ENCODE results near the gene DDX6. TPM values are rescaled to one million over a fixed set of nuclear protein-coding genes. Genes with fewer than 3 reads are reported as not detected.
"Not testable (repeated sequence)": the region's sequence is repeated elsewhere in the genome, so short reads cannot be mapped to it uniquely, and the experiment has no call there.

Gene DDX6
- total RNA-seq, 2 experiments from 2014 or later = 155 to 158 TPM

- Mint-ChIP-seq H3K27me3 (no peaks in the 10 kb centered on the region), H3K9me3 (no peaks in the 10 kb centered on the region), H3K27ac (no peak overlapping the region), H3K4me3 (no peak overlapping the region), H3K36me3 (ENCODE audit: low read depth) (peaks cover 4% of the 10 kb centered on the region), H3K4me1 (ENCODE audit: low read depth) (no peaks in the 10 kb centered on the region)
- CTCF ChIA-PET = no interaction called here
- intact Hi-C loops (cut with micrococcal nuclease) = no loop called here
- ATAC-seq (no peak), DNase-seq (no peak)
- POLR2A ChIA-PET = no interaction called here
- no peak for TF ChIP-seq CTCF (IDR thresholded peaks at IDR 0.05)
These were observed 46.9 kb downstream of the DDX6 start for GRCh38 chr11:118744046-118744445.

GRCh38 chr11:118742304-118742703 is 48.7 kb downstream of the DDX6 start:
- intact Hi-C loops (cut with micrococcal nuclease) = no loop called here
- H3K4me1 Mint-ChIP-seq (ENCODE audit: low read depth) = no peaks in the 10 kb centered on the region
- no peaks in the 10 kb centered on the region for H3K27me3 Mint-ChIP-seq
- H3K36me3 Mint-ChIP-seq (ENCODE audit: low read depth) = no peaks in the 10 kb centered on the region
- CTCF ChIA-PET = interaction anchor here (1.4 kb wide), 1 partner anchor 52 kb away, joined by 6 read pairs; no protein-coding TSS in a partner anchor
- H3K27ac Mint-ChIP-seq = no peak overlapping the region
- no peak for TF ChIP-seq CTCF (IDR thresholded peaks at IDR 0.05)
- no peak overlapping the region for H3K4me3 Mint-ChIP-seq
- POLR2A ChIA-PET = no interaction called here
- no peak for DNase-seq
- ATAC-seq = no peak
- H3K9me3 Mint-ChIP-seq = peaks cover 3% of the 10 kb centered on the region

- CTCF ChIA-PET = interaction anchor here (0.8 to 1.4 kb wide), 2 partner anchors 10 to 51 kb away, joined by 3 to 6 read pairs; no protein-coding TSS in a partner anchor
- Mint-ChIP-seq H3K4me3 (no peak overlapping the region), H3K27me3 (no peaks in the 10 kb centered on the region), H3K36me3 (ENCODE audit: low read depth) (no peaks in the 10 kb centered on the region), H3K9me3 (peaks cover 3% of the 10 kb centered on the region), H3K27ac (no peak overlapping the region), H3K4me1 (ENCODE audit: low read depth) (no peaks in the 10 kb centered on the region)
- POLR2A ChIA-PET = no interaction called here
- intact Hi-C loops (cut with micrococcal nuclease) = no loop called here
- DNase-seq = no peak
- no peak for ATAC-seq
- TF ChIP-seq CTCF (IDR thresholded peaks at IDR 0.05) = no peak
These were observed 50.1 kb downstream of the DDX6 start for GRCh38 chr11:118740892-118741291.

GRCh38 chr11:118735203-118735602 is 55.8 kb downstream of the DDX6 start:
- POLR2A ChIA-PET = interaction anchor here (0.8 kb wide), 1 partner anchor 98 kb away, joined by 3 read pairs; no protein-coding TSS in a partner anchor

GRCh38 chr11:118734031-118734430 is 56.9 kb downstream of the DDX6 start:
- no peak for DNase-seq
- intact Hi-C loops (cut with micrococcal nuclease) = no loop called here
- H3K4me1 Mint-ChIP-seq (ENCODE audit: low read depth) = no peaks in the 10 kb centered on the region
- ATAC-seq = no peak
- H3K27ac Mint-ChIP-seq = no peak overlapping the region
- no peaks in the 10 kb centered on the region for H3K36me3 Mint-ChIP-seq (ENCODE audit: low read depth)
- ChIA-PET CTCF (interaction anchor here (0.8 kb wide), 1 partner anchor 45 kb away, joined by 4 read pairs; no protein-coding TSS in a partner anchor), POLR2A (interaction anchor here (0.6 kb wide), 2 partner anchors 15 to 48 kb away, joined by 3 read pairs; no protein-coding TSS in a partner anchor)
- H3K27me3 Mint-ChIP-seq = no peaks in the 10 kb centered on the region
- peaks cover 3% of the 10 kb centered on the region for H3K9me3 Mint-ChIP-seq
- no peak overlapping the region for H3K4me3 Mint-ChIP-seq
- TF ChIP-seq CTCF (IDR thresholded peaks at IDR 0.05) = no peak

More at GRCh38 chr11:118735203-118735602, 55.8 kb downstream of the DDX6 start:
- DNase-seq (no peak), ATAC-seq (no peak)
- no peaks in the 10 kb centered on the region for H3K36me3 Mint-ChIP-seq (ENCODE audit: low read depth)
- no peaks in the 10 kb centered on the region for H3K4me1 Mint-ChIP-seq (ENCODE audit: low read depth)
- peaks cover 3% of the 10 kb centered on the region for H3K9me3 Mint-ChIP-seq
- no peak overlapping the region for H3K4me3 Mint-ChIP-seq
- no peak for TF ChIP-seq CTCF (IDR thresholded peaks at IDR 0.05)
- no peak overlapping the region for H3K27ac Mint-ChIP-seq
- CTCF ChIA-PET = no interaction called here
- no peaks in the 10 kb centered on the region for H3K27me3 Mint-ChIP-seq
- intact Hi-C loops (cut with micrococcal nuclease) = no loop called here

- intact Hi-C loops (cut with micrococcal nuclease); H3K9me3 Mint-ChIP-seq; H3K27ac Mint-ChIP-seq; H3K27me3 Mint-ChIP-seq; H3K4me3 Mint-ChIP-seq; CTCF ChIA-PET; POLR2A ChIA-PET; H3K36me3 Mint-ChIP-seq (ENCODE audit: low read depth); ATAC-seq; H3K4me1 Mint-ChIP-seq (ENCODE audit: low read depth); DNase-seq: not testable (repeated sequence)
These were observed 61.2 kb downstream of the DDX6 start for GRCh38 chr11:118729753-118730152.

- H3K27me3 Mint-ChIP-seq; H3K4me3 Mint-ChIP-seq; intact Hi-C loops (cut with micrococcal nuclease); H3K9me3 Mint-ChIP-seq; H3K36me3 Mint-ChIP-seq (ENCODE audit: low read depth); POLR2A ChIA-PET; H3K27ac Mint-ChIP-seq; H3K4me1 Mint-ChIP-seq (ENCODE audit: low read depth); DNase-seq; ATAC-seq: not testable (repeated sequence)
- CTCF ChIA-PET = interaction anchor here (1.7 kb wide), 1 partner anchor 38 kb away, joined by 5 read pairs; no protein-coding TSS in a partner anchor
These were observed 62.9 kb downstream of the DDX6 start for GRCh38 chr11:118728112-118728511.

GRCh38 chr11:118727721-118728066 is 63.3 kb downstream of the DDX6 start:
- H3K4me1 Mint-ChIP-seq (ENCODE audit: low read depth); intact Hi-C loops (cut with micrococcal nuclease): not testable (repeated sequence)

More at GRCh38 chr11:118727721-118728066, 63.3 kb downstream of the DDX6 start:
- POLR2A ChIA-PET; H3K27me3 Mint-ChIP-seq; H3K4me3 Mint-ChIP-seq; DNase-seq; H3K36me3 Mint-ChIP-seq (ENCODE audit: low read depth); H3K9me3 Mint-ChIP-seq; H3K27ac Mint-ChIP-seq; ATAC-seq: not testable (repeated sequence)
- CTCF ChIA-PET = interaction anchor here (1.7 kb wide), 1 partner anchor 38 kb away, joined by 5 read pairs; no protein-coding TSS in a partner anchor

Measured in activated CD8-positive, alpha-beta T cell treated with anti-CD3 and anti-CD28 coated beads for 36 hours (primary cell).